ENCODE measurements around the gene PNMA8B.
"Not testable (repeated sequence)": the region's sequence is repeated elsewhere in the genome, so short reads cannot be mapped to it uniquely, and the experiment has no call there.

The PNMA8B gene

GRCh38 chr19:46513461-46514236, 18.0 kb upstream of the PNMA8B start:
- peak; percentile 89 to 90 for DNase-seq

GRCh38 chr19:46511237-46511636, 15.6 kb upstream of the PNMA8B start:
- DNase-seq: no peak

GRCh38 chr19:46508206-46508605, 12.5 kb upstream of the PNMA8B start:
- no peak for DNase-seq

- DNase-seq: no peak
Observed at GRCh38 chr19:46503848-46504453, 8.3 kb upstream of the PNMA8B start.

- no peak for DNase-seq
Observed at GRCh38 chr19:46502891-46503290, 7.2 kb upstream of the PNMA8B start.

GRCh38 chr19:46499692-46500091, 4.0 kb upstream of the PNMA8B start:
- DNase-seq: no peak

GRCh38 chr19:46497773-46498172, 2.1 kb upstream of the PNMA8B start:
- no peak for DNase-seq

GRCh38 chr19:46496886-46497285, 1.2 kb upstream of the PNMA8B start:
- DNase-seq: not testable (repeated sequence)

- no peak for DNase-seq
Observed at GRCh38 chr19:46496304-46496703, 637 bp upstream of the PNMA8B start.

GRCh38 chr19:46494941-46495785, 504 bp downstream of the PNMA8B start:
- DNase-seq: no peak

- DNase-seq: no peak
Observed at GRCh38 chr19:46494146-46494940, 1.3 kb downstream of the PNMA8B start.

- DNase-seq: no peak
Observed at GRCh38 chr19:46493236-46494145, 2.2 kb downstream of the PNMA8B start.

- no peak for DNase-seq
Observed at GRCh38 chr19:46492841-46493235, 2.8 kb downstream of the PNMA8B start.

GRCh38 chr19:46491975-46492682, 3.5 kb downstream of the PNMA8B start:
- no peak for DNase-seq

- DNase-seq: no peak
Observed at GRCh38 chr19:46490774-46491173, 4.9 kb downstream of the PNMA8B start.

GRCh38 chr19:46489445-46490272, 6.0 kb downstream of the PNMA8B start:
- DNase-seq: no peak

GRCh38 chr19:46488551-46488950, 7.1 kb downstream of the PNMA8B start:
- no peak for DNase-seq

- DNase-seq: peak; percentile 86 to 87
Observed at GRCh38 chr19:46487802-46488445, 7.7 kb downstream of the PNMA8B start.

GRCh38 chr19:46487178-46487801, 8.4 kb downstream of the PNMA8B start:
- DNase-seq: no peak

Data from stimulated activated CD4-positive, alpha-beta T cell treated with anti-CD3 and anti-CD28 coated beads, Interleukin-2, amount 100 ng/mL, for 24 hours (primary cell).